ENCODE results near the gene PDE7B. TPM values are rescaled to one million over a fixed set of nuclear protein-coding genes. Genes with fewer than 3 reads are reported as not detected.

Gene PDE7B
- total RNA-seq, 1 donor from 2014 or later = 3.9 TPM

DNA sequence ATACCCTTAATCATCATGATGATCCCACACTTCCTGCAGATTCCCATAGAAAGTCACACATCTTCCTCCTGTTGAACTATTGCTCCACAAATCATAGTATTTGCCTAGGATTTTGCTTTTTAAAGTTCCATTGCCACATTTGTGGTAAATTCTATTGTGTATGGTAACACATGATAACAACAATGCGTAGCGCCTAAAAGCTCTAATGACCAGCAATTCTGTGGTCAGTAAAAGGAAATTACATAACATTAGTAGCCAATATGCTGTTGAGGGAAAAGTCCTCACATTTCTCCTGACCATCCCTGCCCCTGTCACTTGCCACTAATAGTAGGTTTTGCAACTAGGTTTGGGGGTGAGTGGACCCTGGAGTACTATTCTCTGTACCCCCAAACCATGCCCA is 31.8 kb upstream of the PDE7B start:
- Mint-ChIP-seq H3K4me3 (ENCODE audit: unreplicated experiment) (no peak overlapping the region), H3K27me3 (ENCODE audit: unreplicated experiment) (no peaks in the 10 kb centered on the region), H3K27ac (ENCODE audit: unreplicated experiment) (no peak overlapping the region), H3K4me1 (ENCODE audit: unreplicated experiment) (no peaks in the 10 kb centered on the region), H3K36me3 (ENCODE audit: unreplicated experiment) (no peaks in the 10 kb centered on the region), H3K9me3 (ENCODE audit: unreplicated experiment) (no peaks in the 10 kb centered on the region)
- TF ChIP-seq, protein P1, sequence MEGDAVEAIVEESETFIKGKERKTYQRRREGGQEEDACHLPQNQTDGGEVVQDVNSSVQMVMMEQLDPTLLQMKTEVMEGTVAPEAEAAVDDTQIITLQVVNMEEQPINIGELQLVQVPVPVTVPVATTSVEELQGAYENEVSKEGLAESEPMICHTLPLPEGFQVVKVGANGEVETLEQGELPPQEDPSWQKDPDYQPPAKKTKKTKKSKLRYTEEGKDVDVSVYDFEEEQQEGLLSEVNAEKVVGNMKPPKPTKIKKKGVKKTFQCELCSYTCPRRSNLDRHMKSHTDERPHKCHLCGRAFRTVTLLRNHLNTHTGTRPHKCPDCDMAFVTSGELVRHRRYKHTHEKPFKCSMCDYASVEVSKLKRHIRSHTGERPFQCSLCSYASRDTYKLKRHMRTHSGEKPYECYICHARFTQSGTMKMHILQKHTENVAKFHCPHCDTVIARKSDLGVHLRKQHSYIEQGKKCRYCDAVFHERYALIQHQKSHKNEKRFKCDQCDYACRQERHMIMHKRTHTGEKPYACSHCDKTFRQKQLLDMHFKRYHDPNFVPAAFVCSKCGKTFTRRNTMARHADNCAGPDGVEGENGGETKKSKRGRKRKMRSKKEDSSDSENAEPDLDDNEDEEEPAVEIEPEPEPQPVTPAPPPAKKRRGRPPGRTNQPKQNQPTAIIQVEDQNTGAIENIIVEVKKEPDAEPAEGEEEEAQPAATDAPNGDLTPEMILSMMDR (IDR thresholded peaks at IDR 0.05) = no peak
- DNase-seq (ENCODE audit: extremely low spot score, unreplicated experiment) = no peak

DNA sequence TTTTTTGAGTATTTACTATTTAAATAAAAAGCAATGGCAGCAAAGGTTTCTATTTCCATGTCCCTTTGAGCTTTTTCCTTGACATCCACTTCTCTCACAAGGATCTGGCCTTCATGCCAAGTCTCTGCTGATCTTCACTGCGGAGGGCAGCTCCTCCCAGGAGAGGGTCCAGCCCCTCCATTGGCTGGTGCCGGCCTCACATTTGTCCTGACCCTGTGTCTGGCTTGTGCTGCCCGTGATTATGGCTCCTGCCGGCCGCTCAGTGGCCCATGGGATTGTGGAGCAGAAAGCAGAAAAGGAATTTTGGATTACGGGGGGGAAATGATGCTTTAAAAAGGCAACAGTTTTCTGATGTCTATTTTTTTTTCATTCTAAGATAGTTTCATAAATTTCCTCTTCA is 31.2 kb upstream of the PDE7B start:
- no peaks in the 10 kb centered on the region for H3K9me3 Mint-ChIP-seq (ENCODE audit: unreplicated experiment)
- no peaks in the 10 kb centered on the region for H3K27me3 Mint-ChIP-seq (ENCODE audit: unreplicated experiment)
- H3K4me3 Mint-ChIP-seq (ENCODE audit: unreplicated experiment) = no peak overlapping the region

DNA sequence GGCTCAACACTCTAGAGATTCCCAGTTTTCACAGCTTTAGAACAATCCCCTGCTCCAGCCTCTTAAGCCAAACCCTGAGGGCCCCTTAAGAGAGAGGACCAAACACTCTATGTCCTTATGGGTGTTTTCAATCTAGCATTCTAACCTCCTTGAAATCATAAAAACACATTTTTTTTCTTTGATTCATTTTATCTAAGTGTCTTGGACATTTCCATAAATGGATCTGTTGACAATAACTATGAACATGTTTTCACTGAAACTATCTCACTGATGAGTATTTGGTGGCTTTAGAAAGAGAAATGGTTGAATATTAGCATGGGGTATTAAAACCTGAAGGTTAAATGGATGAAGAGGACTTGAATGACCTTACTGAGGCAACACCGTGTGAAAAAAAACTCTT is 27.6 kb upstream of the PDE7B start:
- Mint-ChIP-seq H3K27me3 (ENCODE audit: unreplicated experiment) (no peaks in the 10 kb centered on the region), H3K36me3 (ENCODE audit: unreplicated experiment) (no peaks in the 10 kb centered on the region), H3K9me3 (ENCODE audit: unreplicated experiment) (no peaks in the 10 kb centered on the region), H3K4me1 (ENCODE audit: unreplicated experiment) (no peaks in the 10 kb centered on the region), H3K4me3 (ENCODE audit: unreplicated experiment) (no peak overlapping the region), H3K27ac (ENCODE audit: unreplicated experiment) (no peak overlapping the region)
- no peak for DNase-seq (ENCODE audit: extremely low spot score, unreplicated experiment)
- TF ChIP-seq, protein P1 (IDR thresholded peaks at IDR 0.05) = no peak

More for the DNA sequence above, 31.2 kb upstream of the PDE7B start:
- no peaks in the 10 kb centered on the region for H3K36me3 Mint-ChIP-seq (ENCODE audit: unreplicated experiment)
- H3K4me1 Mint-ChIP-seq (ENCODE audit: unreplicated experiment) = no peaks in the 10 kb centered on the region
- TF ChIP-seq, protein P1 (IDR thresholded peaks at IDR 0.05) = no peak
- no peak for DNase-seq (ENCODE audit: extremely low spot score, unreplicated experiment)
- no peak overlapping the region for H3K27ac Mint-ChIP-seq (ENCODE audit: unreplicated experiment)

DNA sequence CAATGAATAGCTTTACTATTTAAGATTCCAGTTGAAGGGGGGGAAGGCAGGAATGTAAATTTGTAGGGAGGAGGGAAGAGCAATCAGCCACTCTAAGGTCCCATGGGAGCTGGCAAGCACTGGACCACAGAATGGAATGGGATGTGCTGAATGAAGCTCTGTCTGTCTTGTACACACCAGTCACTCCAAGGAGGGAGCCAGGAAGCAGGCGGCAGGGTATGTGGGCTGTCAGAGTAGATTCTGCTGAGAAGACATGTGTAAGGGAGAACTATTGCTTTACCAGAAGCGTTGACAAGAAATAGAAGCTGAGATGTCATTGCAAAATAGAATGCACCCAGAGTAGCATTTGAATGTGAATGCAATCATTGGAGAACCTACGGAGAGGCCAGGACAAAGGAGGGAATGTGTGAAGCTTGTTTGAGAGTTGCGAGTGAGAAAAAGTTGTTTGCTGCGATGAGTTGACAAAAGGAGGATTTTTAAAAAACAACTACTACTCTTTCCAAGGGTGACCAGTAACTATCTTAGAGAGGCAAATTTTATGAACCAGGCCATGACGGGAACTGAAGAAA is 25.2 kb upstream of the PDE7B start:
- DNase-seq (ENCODE audit: extremely low spot score, unreplicated experiment) = no peak
- TF ChIP-seq, protein P1 (IDR thresholded peaks at IDR 0.05) = no peak
- Mint-ChIP-seq H3K27me3 (ENCODE audit: unreplicated experiment) (no peaks in the 10 kb centered on the region), H3K36me3 (ENCODE audit: unreplicated experiment) (no peaks in the 10 kb centered on the region), H3K4me1 (ENCODE audit: unreplicated experiment) (peaks cover 16% of the 10 kb centered on the region), H3K9me3 (ENCODE audit: unreplicated experiment) (no peaks in the 10 kb centered on the region), H3K27ac (ENCODE audit: unreplicated experiment) (no peak overlapping the region), H3K4me3 (ENCODE audit: unreplicated experiment) (no peak overlapping the region)

DNA sequence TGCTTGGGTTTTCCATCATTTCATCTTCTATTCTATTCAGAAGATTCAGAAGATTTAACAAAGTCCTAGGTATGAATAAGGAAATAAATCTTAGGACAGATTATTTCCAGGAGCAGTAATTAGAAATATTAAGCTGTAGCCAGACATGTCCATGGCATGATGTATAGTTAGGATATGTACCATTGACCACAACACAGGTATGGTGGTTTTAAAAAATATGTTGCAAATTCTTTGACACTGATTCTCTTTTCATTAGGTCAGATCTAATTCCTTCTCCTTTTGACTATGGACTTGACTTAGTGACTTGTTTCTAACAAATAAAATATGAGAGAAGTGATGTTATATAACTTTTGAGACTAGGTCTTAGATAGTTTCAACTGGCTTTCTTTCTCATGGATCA is 23.5 kb upstream of the PDE7B start:
- no peak for DNase-seq (ENCODE audit: extremely low spot score, unreplicated experiment)
- TF ChIP-seq, protein P1 (IDR thresholded peaks at IDR 0.05) = no peak
- Mint-ChIP-seq H3K27ac (ENCODE audit: unreplicated experiment) (no peak overlapping the region), H3K9me3 (ENCODE audit: unreplicated experiment) (no peaks in the 10 kb centered on the region), H3K4me3 (ENCODE audit: unreplicated experiment) (no peak overlapping the region), H3K4me1 (ENCODE audit: unreplicated experiment) (peaks cover 27% of the 10 kb centered on the region), H3K36me3 (ENCODE audit: unreplicated experiment) (no peaks in the 10 kb centered on the region), H3K27me3 (ENCODE audit: unreplicated experiment) (no peaks in the 10 kb centered on the region)

Measured in osteocyte (in vitro differentiated cells).